Endothelial cell of umbilical vein (primary cell): ENCODE measurements around the gene DDA1. TPM values are rescaled to one million over a fixed set of nuclear protein-coding genes. Genes with fewer than 3 reads are reported as not detected.
A peak's percentile ranks its signal among the peaks of the same experiment; 100 is the strongest.

Experiments used
- BruUV-seq: library from RNA; stranded (reverse); fragments of 400-500 nt; replicated peaks from 2 replicates; lab custom pipeline; 2021; lab: Mats Ljungman, UMichigan
- CTCF ChIA-PET: fragments of 300-600, 350-600 bp; sonication (Branson Sonifier 250); formaldehyde crosslinking; loops from one replicate; lab custom pipeline; 2021; ENCODE audit warnings: antibody characterized with exemption, inconsistent platforms; lab: Charles Lee
- POLR2A ChIA-PET: fragments of 300-600, 350-600 bp; sonication (Branson Sonifier 250); formaldehyde crosslinking; loops from one replicate; lab custom pipeline; 2021; ENCODE audit warnings: antibody characterized with exemption, inconsistent platforms; lab: Charles Lee
- DNase-seq: peaks from one replicate; pipeline ENCODE4 v3.0.0-alpha.2; 2011; ENCODE audit warnings: low read depth, low spot score
- FAIRE-seq: peaks from 2 replicates; lab custom pipeline; 2011; peaks lifted over from hg19 to GRCh38; lab: Jason Lieb, UNC
- H2AFZ ChIP-seq: 2 replicates; pipeline ENCODE4 v1.6.0; 2012; ENCODE audit warnings: low read depth, low read length, control low read depth, inconsistent platforms
- H3K27ac ChIP-seq: 2 replicates; pipeline ENCODE4 v1.5.1; 2011; ENCODE audit warnings: low read depth, mild to moderate bottlenecking, control low read depth, low read length, moderate library complexity; ENCODE audit not compliant: insufficient read depth
- H3K27me3 ChIP-seq, 2 experiments: 2 replicates each; pipeline versions ENCODE4 v1.6.0 to v1.6.1; 2011; ENCODE audit warnings: low read length in 2 of 2, mixed read lengths in 1 of 2; ENCODE audit not compliant: control insufficient read depth in 2 of 2, insufficient read depth in 2 of 2
- H3K36me3 ChIP-seq, 2 experiments: 2 replicates in 1 of 2; 3 replicates in 1 of 2; pipeline ENCODE4 v1.5.1; 2011; ENCODE audit warnings: low read length in 2 of 2, mild to moderate bottlenecking in 1 of 2, moderate library complexity in 1 of 2; ENCODE audit not compliant: control insufficient read depth in 2 of 2, insufficient read depth in 2 of 2; ENCODE audit errors: extremely low read depth in 1 of 2
- H3K4me1 ChIP-seq: 3 replicates; pipeline ENCODE4 v1.5.1; 2011; ENCODE audit warnings: mild to moderate bottlenecking, low read length; ENCODE audit not compliant: control insufficient read depth, insufficient read depth; ENCODE audit errors: extremely low read depth
- H3K4me2 ChIP-seq: 2 replicates; pipeline ENCODE4 v1.6.1; 2011; ENCODE audit warnings: low read length, control low read depth, mixed read lengths; ENCODE audit not compliant: insufficient read depth
- H3K4me3 ChIP-seq, 3 experiments: fragments of 200-600 bp in 1 of 3; sonication (generic), shearing (Covaris generic) in 1 of 3; replicated peaks in 1 of 3; 2 replicates each; pipeline ENCODE4 v1.5.1; 2011 to 2016; ENCODE audit warnings: control low read depth in 3 of 3, low read length in 3 of 3, mild to moderate bottlenecking in 2 of 3, inconsistent platforms in 1 of 3, low read depth in 1 of 3, moderate library complexity in 1 of 3; ENCODE audit not compliant: insufficient read depth in 1 of 3
- H3K79me2 ChIP-seq: 2 replicates; pipeline ENCODE4 v1.6.0; 2012; ENCODE audit warnings: low read length, inconsistent platforms; ENCODE audit not compliant: control insufficient read depth, insufficient read depth
- H3K9ac ChIP-seq: replicated peaks from 2 replicates; pipeline ENCODE3; 2011; ENCODE audit warnings: low read length, control low read depth; ENCODE audit not compliant: insufficient read depth; ENCODE audit errors: extremely low read depth
- H3K9me1 ChIP-seq: replicated peaks from 3 replicates; pipeline ENCODE4 v1.6.0; 2011; ENCODE audit warnings: mild to moderate bottlenecking, low read length; ENCODE audit not compliant: control insufficient read depth, insufficient read depth; ENCODE audit errors: extremely low read depth
- H3K9me3 ChIP-seq: replicated peaks from 2 replicates; pipeline ENCODE4 v1.5.1; 2012; ENCODE audit warnings: low read length, inconsistent platforms; ENCODE audit not compliant: control insufficient read depth, insufficient read depth
- H4K20me1 ChIP-seq: replicated peaks from 2 replicates; pipeline ENCODE3; 2011; ENCODE audit warnings: mild to moderate bottlenecking, low read length; ENCODE audit not compliant: control insufficient read depth, insufficient read depth; ENCODE audit errors: extremely low read depth
- EZH2 ChIP-seq: IDR thresholded peaks from 2 replicates; pipeline ENCODE4 v1.6.1; 2012; ENCODE audit warnings: borderline replicate concordance, low read depth, mild to moderate bottlenecking, moderate library complexity, low read length, inconsistent platforms; ENCODE audit not compliant: severe bottlenecking
- dilution Hi-C: fragments of 300-500 bp; cut with MboI; formaldehyde crosslinking; loops from one replicate; pipeline ENCODE4 v1.15.0; 2019; ENCODE audit warnings: low sequenced_read_pairs; ENCODE audit not compliant: extremely low pct_ligation_motif_present
- intact Hi-C: fragments of 100-400 bp; cut with micrococcal nuclease; formaldehyde crosslinking; loops from one replicate; pipeline ENCODE4 v1.10.0; 2022
- polyA plus RNA-seq, 4 experiments: library from polyadenylated mRNA; depleted of rRNA in 3 of 4; stranded (reverse) in 3 of 4; unstranded in 1 of 4; fragments of >200 nt; gene quantifications; 2 replicates each; pipeline versions ENCODE4 v1.2.1 to v1.2.3, GENCODE V29; 2011 to 2012; ENCODE audit warnings: missing spikeins in 1 of 4
- total RNA-seq: library from RNA; stranded (reverse); gene quantifications from 2 replicates; pipeline ENCODE4 v1.2.3, GENCODE V29; 2021
- TF ChIP-seq, protein P1 (sequence below), 2 donors: IDR thresholded peaks; 1 replicate in 1 of 2; 2 replicates in 1 of 2; pipeline ENCODE4 v1.5.1; 2011; ENCODE audit warnings: low read length in 2 of 2, mild to moderate bottlenecking in 2 of 2, moderate library complexity in 2 of 2, control low read depth in 1 of 2, inconsistent platforms in 1 of 2, low read depth in 1 of 2; ENCODE audit not compliant: insufficient read depth in 1 of 2; ENCODE audit errors: extremely low read depth in 1 of 2

DDA1 gene
- total and polyA plus RNA-seq, 2 donors (not counting 3 experiments of a cell fraction or from before 2014, with no cell fraction given) = 52.9 to 64.7 TPM

DNA sequence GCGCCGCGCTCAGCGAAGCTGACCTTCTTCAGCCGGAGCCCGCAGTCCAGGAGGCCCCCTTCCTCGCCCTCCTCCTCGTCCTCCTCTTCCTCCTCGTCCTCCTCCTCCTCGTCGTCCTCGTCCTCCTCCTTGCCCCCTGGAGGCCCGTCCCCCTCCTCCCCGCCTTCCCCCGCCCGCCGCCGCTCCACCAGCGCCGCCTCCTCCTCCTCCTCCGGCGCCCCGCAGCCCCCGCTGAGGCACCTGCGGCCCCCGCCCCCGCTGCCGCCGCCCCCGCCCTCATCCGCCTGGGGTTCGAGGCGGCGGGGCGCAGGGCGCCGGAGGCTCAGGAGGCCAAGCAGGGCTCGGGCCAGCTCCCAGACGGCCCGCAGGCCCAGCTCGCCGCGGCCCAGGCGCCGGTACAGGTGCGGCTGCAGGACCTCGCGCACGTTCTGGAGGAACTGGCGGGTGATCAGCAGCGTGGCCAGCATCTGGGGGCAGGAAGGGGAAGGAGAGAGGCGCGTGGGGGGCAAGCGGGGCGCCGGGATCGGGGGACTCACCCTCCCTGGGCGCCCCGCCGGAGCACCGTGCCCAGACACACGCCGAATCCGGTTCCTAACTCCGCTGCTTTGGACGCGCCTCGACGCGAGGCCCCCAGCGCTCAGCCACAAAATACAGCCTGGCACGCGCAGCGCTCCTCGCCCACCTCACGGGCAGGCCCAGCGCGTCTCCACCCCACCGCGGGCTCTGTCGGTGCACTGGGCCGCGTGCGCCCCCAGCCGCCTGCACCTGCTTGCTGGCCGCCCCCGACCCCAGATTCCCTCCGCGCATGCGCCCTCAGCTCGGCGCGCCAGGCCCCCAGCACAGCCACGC, 19.4 kb downstream of the DDA1 start:
- DNase-seq = no peak
- Histone ChIP-seq H3K27ac (no peak overlapping the region), H3K4me1 (peaks cover 10% of the 10 kb centered on the region), H3K36me3 (no peaks in the 10 kb centered on the region), H4K20me1 (no peaks in the 10 kb centered on the region), H3K9me1 (no peaks in the 10 kb centered on the region), H3K9ac (no peak overlapping the region), H3K4me2 (peak overlapping the region; percentile 44), H3K9me3 (no peaks in the 10 kb centered on the region), H2AFZ (peak overlapping the region; percentile 47), H3K79me2 (no peaks in the 10 kb centered on the region), H3K27me3 (peaks cover 4 to 19% of the 10 kb centered on the region in 2 experiments), H3K4me3 (peak overlapping the region; percentile 15 to 24 (median 18))
- intact Hi-C loops (no loop called here), dilution Hi-C loops (no loop called here)
- ChIA-PET CTCF (interaction anchor here (0.5 to 2.5 kb wide), 6 partner anchors 20 to 109 kb away, joined by 3 to 16 read pairs (median 3); partner anchors contain the start of genes DDA1 and MRPL34), POLR2A (interaction anchor here (0.6 kb wide), 1 partner anchor 20 kb away, joined by 9 read pairs; the partner anchor contains the start of gene DDA1)
- no TSS peak for BruUV-seq
- FAIRE-seq = no peak
- TF ChIP-seq EZH2 = peak; percentile 59
- TF ChIP-seq, protein P1, sequence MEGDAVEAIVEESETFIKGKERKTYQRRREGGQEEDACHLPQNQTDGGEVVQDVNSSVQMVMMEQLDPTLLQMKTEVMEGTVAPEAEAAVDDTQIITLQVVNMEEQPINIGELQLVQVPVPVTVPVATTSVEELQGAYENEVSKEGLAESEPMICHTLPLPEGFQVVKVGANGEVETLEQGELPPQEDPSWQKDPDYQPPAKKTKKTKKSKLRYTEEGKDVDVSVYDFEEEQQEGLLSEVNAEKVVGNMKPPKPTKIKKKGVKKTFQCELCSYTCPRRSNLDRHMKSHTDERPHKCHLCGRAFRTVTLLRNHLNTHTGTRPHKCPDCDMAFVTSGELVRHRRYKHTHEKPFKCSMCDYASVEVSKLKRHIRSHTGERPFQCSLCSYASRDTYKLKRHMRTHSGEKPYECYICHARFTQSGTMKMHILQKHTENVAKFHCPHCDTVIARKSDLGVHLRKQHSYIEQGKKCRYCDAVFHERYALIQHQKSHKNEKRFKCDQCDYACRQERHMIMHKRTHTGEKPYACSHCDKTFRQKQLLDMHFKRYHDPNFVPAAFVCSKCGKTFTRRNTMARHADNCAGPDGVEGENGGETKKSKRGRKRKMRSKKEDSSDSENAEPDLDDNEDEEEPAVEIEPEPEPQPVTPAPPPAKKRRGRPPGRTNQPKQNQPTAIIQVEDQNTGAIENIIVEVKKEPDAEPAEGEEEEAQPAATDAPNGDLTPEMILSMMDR (IDR thresholded peaks at IDR 0.05; ENCODE audit: extremely low read depth in 1 of 2, insufficient read depth in 1 of 2, low read depth in 1 of 2, low read length in 2 of 2) = no peak
